Ovary (tissue), 3 donors: ENCODE measurements around the gene LPCAT2.

Experiments
- CTCF ChIP-seq, 3 donors: fragments of 450-650 bp in 2 of 3; fragments of 200-600 bp in 1 of 3; IDR thresholded peaks; one replicate each; pipeline versions ENCODE4 v1.5.1 to v1.8.0; 2016 to 2022; ENCODE audit warnings: antibody characterized with exemption in 3 of 3, mild to moderate bottlenecking in 1 of 3
- EP300 ChIP-seq: sonication (generic); formaldehyde crosslinking; IDR thresholded peaks from one replicate; pipeline ENCODE4 v1.6.1; 2017; ENCODE audit warnings: antibody characterized with exemption
- POLR2A ChIP-seq: fragments of 450-650 bp; IDR thresholded peaks from one replicate; pipeline ENCODE4 v1.6.1; 2017; ENCODE audit warnings: antibody characterized with exemption, mild to moderate bottlenecking, moderate library complexity
- donor health status: DM: no; HTN: no; CAD: no.

GRCh38 chr16:55487048-55487803, 21.6 kb upstream of the LPCAT2 start:
- no peak for TF ChIP-seq CTCF (IDR thresholded peaks at IDR 0.05)
- no peak for TF ChIP-seq POLR2A
- peak; percentile 50 for TF ChIP-seq EP300
